ENCODE data around the gene PTPRZ1.

Gene PTPRZ1

GRCh38 chr7:121872831-121873288 lies at the start of gene PTPRZ1:
Gene PTPRZ1 (plus strand): TSS chr7:121873161. CDS start chr7:121873500, 339 bp downstream.
- no peak for DNase-seq

GRCh38 chr7:121824276-121824675 lies 48.7 kb upstream of the PTPRZ1 start:
- DNase-seq, result no peak

GRCh38 chr7:121831351-121831750 lies 41.6 kb upstream of the PTPRZ1 start:
- DNase-seq, result no peak

- DNase-seq, result no peak
Measured at GRCh38 chr7:121831801-121832200, 41.2 kb upstream of the PTPRZ1 start.

GRCh38 chr7:121832347-121832746 lies 40.6 kb upstream of the PTPRZ1 start:
- DNase-seq, result no peak

GRCh38 chr7:121833991-121834390 lies 39.0 kb upstream of the PTPRZ1 start:
- DNase-seq, result no peak

- DNase-seq, result no peak
Measured at GRCh38 chr7:121837462-121837861, 35.5 kb upstream of the PTPRZ1 start.

- no peak for DNase-seq
Measured at GRCh38 chr7:121847041-121847440, 25.9 kb upstream of the PTPRZ1 start.

- no peak for DNase-seq
Measured at GRCh38 chr7:121853307-121853706, 19.7 kb upstream of the PTPRZ1 start.

- no peak for DNase-seq
Measured at GRCh38 chr7:121860953-121861352, 12.0 kb upstream of the PTPRZ1 start.

GRCh38 chr7:121862591-121862990 lies 10.4 kb upstream of the PTPRZ1 start:
- no peak for DNase-seq

GRCh38 chr7:121871188-121871587 lies 1.8 kb upstream of the PTPRZ1 start:
- DNase-seq, result no peak

GRCh38 chr7:121873289-121874194 lies 581 bp downstream of the PTPRZ1 start:
- no peak for DNase-seq

GRCh38 chr7:121874298-121874697 lies 1.3 kb downstream of the PTPRZ1 start:
- DNase-seq, result no peak

GRCh38 chr7:121875203-121875602 lies 2.2 kb downstream of the PTPRZ1 start:
- no peak for DNase-seq

GRCh38 chr7:121876656-121877500 lies 3.9 kb downstream of the PTPRZ1 start:
- DNase-seq, result no peak

GRCh38 chr7:121878918-121879464 lies 6.0 kb downstream of the PTPRZ1 start:
- no peak for DNase-seq

GRCh38 chr7:121879544-121879943 lies 6.6 kb downstream of the PTPRZ1 start:
- DNase-seq, result no peak

GRCh38 chr7:121882731-121883130 lies 9.8 kb downstream of the PTPRZ1 start:
- no peak for DNase-seq

- DNase-seq, result no peak
Measured at GRCh38 chr7:121885166-121885920, 12.4 kb downstream of the PTPRZ1 start.

- no peak for DNase-seq
Measured at GRCh38 chr7:121887634-121888033, 14.7 kb downstream of the PTPRZ1 start.

GRCh38 chr7:121890833-121891232 lies 17.9 kb downstream of the PTPRZ1 start:
- DNase-seq, result no peak

- DNase-seq, result no peak
Measured at GRCh38 chr7:121891731-121892130, 18.8 kb downstream of the PTPRZ1 start.

Measured in activated effector memory CD4-positive, alpha-beta T cell treated with anti-CD3 and anti-CD28 coated beads, Interleukin-2, amount 50 U/mL, for 16 hours (primary cell).